ENCODE results near the gene PCNX1. TPM values are rescaled to one million over a fixed set of nuclear protein-coding genes. Genes with fewer than 3 reads are reported as not detected.

Gene PCNX1
- total RNA-seq, 1 experiment from 2014 or later: 48.0 TPM

DNA sequence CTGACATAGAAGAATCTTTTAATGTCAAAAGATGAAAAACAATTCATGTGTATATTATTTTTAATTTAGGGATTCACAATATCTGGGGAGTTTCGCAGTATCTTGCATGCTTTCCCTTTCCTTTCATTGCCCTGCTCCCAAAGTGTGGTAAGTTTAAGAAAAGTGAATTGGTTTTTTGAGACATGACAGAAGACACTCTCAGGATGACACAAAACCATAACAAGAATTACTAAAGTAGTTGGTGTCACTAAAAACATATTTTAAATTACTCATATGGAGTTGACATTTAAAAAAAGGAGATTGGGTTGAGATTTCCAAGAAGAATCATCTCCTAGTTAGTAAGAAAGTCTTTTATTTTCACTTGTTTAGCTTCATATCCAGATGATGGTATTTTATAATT, 5.1 kb upstream of the PCNX1 start:
- Histone ChIP-seq H2BK5ac (ENCODE audit: insufficient read length, low read length) (no peak overlapping the region), H3K23me2 (ENCODE audit: insufficient read length, low read depth, low read length, poor library complexity, severe bottlenecking) (no peaks in the 10 kb centered on the region), H3K18ac (ENCODE audit: insufficient read length, low read depth, low read length) (no peak overlapping the region), H3T11ph (ENCODE audit: low read length) (no peak overlapping the region), H2AFZ (ENCODE audit: low read length) (no peak overlapping the region), H4K8ac (replicated peaks; ENCODE audit: insufficient read length, low read depth, low read length) (no peak overlapping the region), H4K20me1 (ENCODE audit: control insufficient read depth, insufficient read depth, insufficient read length) (no peaks in the 10 kb centered on the region), H3K14ac (ENCODE audit: insufficient read depth, low read length) (no peak overlapping the region), H3K23ac (ENCODE audit: insufficient read length, low read depth, low read length) (no peak overlapping the region), H2BK12ac (ENCODE audit: insufficient read length, low read depth, low read length) (no peak overlapping the region), H3K9me3 (ENCODE audit: control insufficient read depth, low read depth, low read length) (no peaks in the 10 kb centered on the region), H2BK15ac (ENCODE audit: low read depth, low read length) (no peak overlapping the region), H3K79me2 (ENCODE audit: insufficient read depth, low read length) (no peaks in the 10 kb centered on the region), H3K4me2 (ENCODE audit: insufficient read depth, insufficient read length, low read length) (no peak overlapping the region), H3K4ac (ENCODE audit: low read depth, low read length) (no peak overlapping the region), H4K5ac (ENCODE audit: insufficient read length, low read depth, low read length) (no peak overlapping the region), H3K4me1 (ENCODE audit: insufficient read depth, low read length) (no peaks in the 10 kb centered on the region; the same call in 1 of the 2 replicates), H2AK5ac (ENCODE audit: insufficient read length, low read length) (no peak overlapping the region), H3K56ac (ENCODE audit: insufficient read length, low read depth, low read length) (no peak overlapping the region), H4K91ac (ENCODE audit: insufficient read length, low read depth, low read length) (no peak overlapping the region), H3K79me1 (ENCODE audit: insufficient read depth, low read depth, low read length, poor library complexity, severe bottlenecking) (no peaks in the 10 kb centered on the region), H2BK20ac (ENCODE audit: low read depth, low read length, poor library complexity, severe bottlenecking) (no peak overlapping the region), H3K9ac (ENCODE audit: extremely low read depth, insufficient read length, low read length) (no peak overlapping the region), H3K27me3 (ENCODE audit: insufficient read depth, low read length) (no peaks in the 10 kb centered on the region), H2BK120ac (ENCODE audit: low read depth, low read length, poor library complexity, severe bottlenecking) (no peak overlapping the region), H3K27ac (ENCODE audit: insufficient read length, low read depth, low read length) (no peak overlapping the region)
- no CpG with 5 or more reads among the region's 1 CpG for WGBS (ENCODE audit: extremely low coverage, insufficient read length, low lambda C conversion rate)
- Mint-ChIP-seq H3K4me1 (peaks cover 12 to 16% of the 10 kb centered on the region in 2 experiments), H3K27ac (no peak overlapping the region), H3K9me3 (no peaks in the 10 kb centered on the region), H3K4me3 (no peak overlapping the region), H3K36me3 (ENCODE audit: insufficient read depth in 1 of 3, low read depth in 3 of 3) (no peaks in the 10 kb centered on the region), H3K27me3 (ENCODE audit: low read depth) (no peaks in the 10 kb centered on the region)
- DNase-seq: no peak
- TF ChIP-seq, protein P1, sequence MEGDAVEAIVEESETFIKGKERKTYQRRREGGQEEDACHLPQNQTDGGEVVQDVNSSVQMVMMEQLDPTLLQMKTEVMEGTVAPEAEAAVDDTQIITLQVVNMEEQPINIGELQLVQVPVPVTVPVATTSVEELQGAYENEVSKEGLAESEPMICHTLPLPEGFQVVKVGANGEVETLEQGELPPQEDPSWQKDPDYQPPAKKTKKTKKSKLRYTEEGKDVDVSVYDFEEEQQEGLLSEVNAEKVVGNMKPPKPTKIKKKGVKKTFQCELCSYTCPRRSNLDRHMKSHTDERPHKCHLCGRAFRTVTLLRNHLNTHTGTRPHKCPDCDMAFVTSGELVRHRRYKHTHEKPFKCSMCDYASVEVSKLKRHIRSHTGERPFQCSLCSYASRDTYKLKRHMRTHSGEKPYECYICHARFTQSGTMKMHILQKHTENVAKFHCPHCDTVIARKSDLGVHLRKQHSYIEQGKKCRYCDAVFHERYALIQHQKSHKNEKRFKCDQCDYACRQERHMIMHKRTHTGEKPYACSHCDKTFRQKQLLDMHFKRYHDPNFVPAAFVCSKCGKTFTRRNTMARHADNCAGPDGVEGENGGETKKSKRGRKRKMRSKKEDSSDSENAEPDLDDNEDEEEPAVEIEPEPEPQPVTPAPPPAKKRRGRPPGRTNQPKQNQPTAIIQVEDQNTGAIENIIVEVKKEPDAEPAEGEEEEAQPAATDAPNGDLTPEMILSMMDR (conservative IDR thresholded peaks at IDR 0.05): no peak

Data from H9 (cell line).